GM18505 (cell line): ENCODE measurements around the gene NCOA3.

Experiments
- ATAC-seq: cut with Tn5 transposase; IDR thresholded peaks from one replicate; pipeline ENCODE4 v1.9.1; 2021; ENCODE audit not compliant: unreplicated experiment
- POLR2A ChIP-seq: IDR thresholded peaks from 4 replicates; pipeline ENCODE4 v1.6.1; 2011; ENCODE audit warnings: borderline replicate concordance; ENCODE audit not compliant: insufficient read depth, insufficient read length; ENCODE audit errors: extremely low read depth

NCOA3 gene

GRCh38 chr20:47688385-47689381, 187.0 kb downstream of the NCOA3 start:
- ATAC-seq = no peak
- TF ChIP-seq POLR2A = no peak

GRCh38 chr20:47689731-47690130, 188.0 kb downstream of the NCOA3 start:
- no peak for TF ChIP-seq POLR2A
- no peak for ATAC-seq

- no peak for ATAC-seq
- no peak for TF ChIP-seq POLR2A
Observed at GRCh38 chr20:47691625-47692024, 189.9 kb downstream of the NCOA3 start.

GRCh38 chr20:47694021-47694818, 192.5 kb downstream of the NCOA3 start:
- ATAC-seq = no peak
- TF ChIP-seq POLR2A = no peak

- TF ChIP-seq POLR2A = no peak
Observed at GRCh38 chr20:47696856-47697255, 195.2 kb downstream of the NCOA3 start.

GRCh38 chr20:47698142-47698541, 196.5 kb downstream of the NCOA3 start:
- no peak for ATAC-seq
- no peak for TF ChIP-seq POLR2A

More at GRCh38 chr20:47696856-47697255, 195.2 kb downstream of the NCOA3 start:
- ATAC-seq = no peak

GRCh38 chr20:47699818-47700217, 198.1 kb downstream of the NCOA3 start:
- no peak for ATAC-seq
- TF ChIP-seq POLR2A = no peak

GRCh38 chr20:47700327-47700726, 198.6 kb downstream of the NCOA3 start:
- no peak for TF ChIP-seq POLR2A
- no peak for ATAC-seq

- no peak for ATAC-seq
- TF ChIP-seq POLR2A = no peak
Observed at GRCh38 chr20:47701612-47702011, 199.9 kb downstream of the NCOA3 start.

GRCh38 chr20:47703748-47704147, 202.1 kb downstream of the NCOA3 start:
- TF ChIP-seq POLR2A = no peak
- ATAC-seq = no peak

- ATAC-seq = no peak
Observed at GRCh38 chr20:47704746-47705496, 203.2 kb downstream of the NCOA3 start.

GRCh38 chr20:47705497-47705856, 203.8 kb downstream of the NCOA3 start:
- ATAC-seq = no peak
- TF ChIP-seq POLR2A = no peak

More at GRCh38 chr20:47704746-47705496, 203.2 kb downstream of the NCOA3 start:
- no peak for TF ChIP-seq POLR2A

GRCh38 chr20:47706345-47706744, 204.7 kb downstream of the NCOA3 start:
- ATAC-seq = no peak
- no peak for TF ChIP-seq POLR2A
